Mesothelial cell of epicardium (in vitro differentiated cells): ENCODE measurements around the gene EPHA3. TPM values are rescaled to one million over a fixed set of nuclear protein-coding genes. Genes with fewer than 3 reads are reported as not detected.

Experiments
- DNase-seq, 2 experiments: peaks; one replicate each; pipeline ENCODE4 v3.0.0; 2021; ENCODE audit warnings: low spot score in 2 of 2; ENCODE audit not compliant: unreplicated experiment in 2 of 2
- H3K27ac Mint-ChIP-seq: 2 replicates; pipeline ENCODE4 v1.8.0; 2021; ENCODE audit warnings: mixed read lengths
- H3K27me3 Mint-ChIP-seq: 2 replicates; pipeline ENCODE4 v1.8.0; 2021; ENCODE audit warnings: low read depth, mixed read lengths
- H3K36me3 Mint-ChIP-seq: 2 replicates; pipeline ENCODE4 v1.8.0; 2021; ENCODE audit warnings: mixed read lengths
- H3K4me1 Mint-ChIP-seq: 2 replicates; pipeline ENCODE4 v1.8.0; 2021; ENCODE audit warnings: mixed read lengths
- H3K4me3 Mint-ChIP-seq: 2 replicates; pipeline ENCODE4 v1.8.0; 2021; ENCODE audit warnings: mild to moderate bottlenecking, moderate library complexity, mixed read lengths
- H3K9me3 Mint-ChIP-seq: 2 replicates; pipeline ENCODE4 v1.8.0; 2021; ENCODE audit warnings: mixed read lengths
- total RNA-seq: library from RNA; stranded (reverse); gene quantifications from 3 replicates; pipeline ENCODE4 v1.2.1, GENCODE V29; 2021
- TF ChIP-seq, protein P1 (sequence below): fragments of 200-600 bp; sonication (generic); IDR thresholded peaks from one replicate; pipeline ENCODE4 v1.5.0; 2021; ENCODE audit warnings: antibody characterized with exemption; ENCODE audit not compliant: unreplicated experiment

Gene EPHA3
- total RNA-seq, 1 donor from 2014 or later, result 4.5 TPM

DNA sequence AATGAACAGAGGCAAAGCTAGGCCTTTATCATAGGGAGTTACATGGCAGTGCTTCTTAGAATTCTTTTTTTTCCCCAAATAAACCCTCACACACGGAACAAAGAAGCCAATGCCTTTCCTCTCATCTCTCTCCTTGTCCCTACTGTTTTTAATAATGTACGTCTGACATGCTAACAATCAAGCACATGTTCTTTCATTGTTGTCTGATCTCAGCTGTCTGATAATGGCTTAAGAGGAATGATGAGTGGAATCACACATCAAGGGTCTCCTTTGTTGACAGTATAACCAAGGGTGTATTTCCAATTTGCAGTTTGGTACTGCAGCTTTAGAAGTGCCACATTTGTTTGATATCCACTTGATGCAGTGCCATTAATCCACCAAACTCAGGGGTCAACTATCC lies 34.8 kb upstream of the EPHA3 start:
- no peak for DNase-seq
- Mint-ChIP-seq H3K4me3 (no peak overlapping the region), H3K36me3 (no peaks in the 10 kb centered on the region), H3K27ac (no peak overlapping the region), H3K9me3 (peaks cover 19% of the 10 kb centered on the region), H3K4me1 (no peaks in the 10 kb centered on the region), H3K27me3 (no peaks in the 10 kb centered on the region)
- TF ChIP-seq, protein P1, sequence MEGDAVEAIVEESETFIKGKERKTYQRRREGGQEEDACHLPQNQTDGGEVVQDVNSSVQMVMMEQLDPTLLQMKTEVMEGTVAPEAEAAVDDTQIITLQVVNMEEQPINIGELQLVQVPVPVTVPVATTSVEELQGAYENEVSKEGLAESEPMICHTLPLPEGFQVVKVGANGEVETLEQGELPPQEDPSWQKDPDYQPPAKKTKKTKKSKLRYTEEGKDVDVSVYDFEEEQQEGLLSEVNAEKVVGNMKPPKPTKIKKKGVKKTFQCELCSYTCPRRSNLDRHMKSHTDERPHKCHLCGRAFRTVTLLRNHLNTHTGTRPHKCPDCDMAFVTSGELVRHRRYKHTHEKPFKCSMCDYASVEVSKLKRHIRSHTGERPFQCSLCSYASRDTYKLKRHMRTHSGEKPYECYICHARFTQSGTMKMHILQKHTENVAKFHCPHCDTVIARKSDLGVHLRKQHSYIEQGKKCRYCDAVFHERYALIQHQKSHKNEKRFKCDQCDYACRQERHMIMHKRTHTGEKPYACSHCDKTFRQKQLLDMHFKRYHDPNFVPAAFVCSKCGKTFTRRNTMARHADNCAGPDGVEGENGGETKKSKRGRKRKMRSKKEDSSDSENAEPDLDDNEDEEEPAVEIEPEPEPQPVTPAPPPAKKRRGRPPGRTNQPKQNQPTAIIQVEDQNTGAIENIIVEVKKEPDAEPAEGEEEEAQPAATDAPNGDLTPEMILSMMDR, result no peak

DNA sequence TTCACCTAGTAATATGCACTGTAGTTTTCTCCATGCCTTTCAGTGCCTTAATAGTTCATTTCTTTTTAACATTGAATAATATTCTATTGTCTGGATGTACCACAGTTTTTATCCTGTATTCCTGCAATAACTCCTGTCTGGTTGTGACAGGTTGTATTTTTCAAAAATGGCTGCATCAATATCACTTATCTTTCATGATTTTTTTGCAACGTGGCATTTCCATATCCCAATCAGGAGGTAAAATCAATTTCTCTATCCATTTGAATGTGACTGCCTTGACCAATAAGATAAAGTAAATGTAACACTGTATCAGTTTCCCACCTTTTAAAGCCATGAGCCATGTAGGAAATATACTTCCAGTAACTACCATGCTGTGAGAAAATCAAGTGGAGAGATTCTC lies 27.5 kb upstream of the EPHA3 start:
- Mint-ChIP-seq H3K4me3 (no peak overlapping the region), H3K9me3 (peaks cover 19% of the 10 kb centered on the region), H3K27ac (no peak overlapping the region), H3K27me3 (peaks cover 2% of the 10 kb centered on the region), H3K36me3 (no peaks in the 10 kb centered on the region), H3K4me1 (peaks cover 4% of the 10 kb centered on the region)
- TF ChIP-seq, protein P1, result no peak
- no peak for DNase-seq

DNA sequence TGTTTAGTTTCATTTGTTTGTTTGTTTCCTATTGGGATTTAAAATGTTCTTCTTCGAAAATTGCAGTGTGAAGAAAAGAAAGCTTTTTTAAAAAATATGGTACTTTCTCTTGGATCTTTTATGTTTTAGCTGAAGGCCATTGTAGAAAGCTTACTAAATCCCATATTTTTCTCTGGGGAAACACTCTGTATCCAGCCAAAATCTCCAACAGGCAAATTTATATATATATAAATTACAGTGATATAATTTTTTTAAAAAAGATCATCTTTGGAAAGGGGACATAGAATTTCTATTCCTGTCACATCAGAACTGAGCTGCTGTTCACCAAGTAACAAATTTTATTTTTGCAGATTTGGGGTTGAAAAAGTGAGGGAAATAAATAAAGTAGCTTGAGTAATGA lies 19.6 kb upstream of the EPHA3 start:
- TF ChIP-seq, protein P1, result no peak
- H3K27me3 Mint-ChIP-seq, result peaks cover 2% of the 10 kb centered on the region
- H3K4me1 Mint-ChIP-seq, result peaks cover 9% of the 10 kb centered on the region
- no peak overlapping the region for H3K4me3 Mint-ChIP-seq
- no peak for DNase-seq
- no peak overlapping the region for H3K27ac Mint-ChIP-seq
- H3K36me3 Mint-ChIP-seq, result no peaks in the 10 kb centered on the region
- H3K9me3 Mint-ChIP-seq, result no peaks in the 10 kb centered on the region

DNA sequence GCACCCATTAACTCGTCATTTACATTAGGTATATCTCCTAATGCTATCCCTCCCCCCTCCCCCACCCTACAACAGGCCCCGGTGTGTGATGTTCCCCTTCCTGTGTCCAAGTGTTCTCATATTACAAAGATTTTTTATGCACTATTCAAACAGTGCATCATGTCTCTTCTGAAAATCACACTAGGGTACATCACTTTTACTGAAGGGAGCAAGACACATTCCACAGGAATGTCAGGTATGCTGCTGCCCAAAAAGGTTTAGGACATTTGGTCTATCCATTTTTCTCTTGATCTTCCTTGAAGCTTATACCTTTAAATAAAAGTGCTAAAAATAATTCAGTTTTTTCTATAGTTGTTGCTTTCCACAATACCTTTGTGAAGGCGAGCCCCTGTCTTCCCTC lies 9.2 kb upstream of the EPHA3 start:
- no peak for DNase-seq
- Mint-ChIP-seq H3K27me3 (no peaks in the 10 kb centered on the region), H3K36me3 (no peaks in the 10 kb centered on the region), H3K4me3 (no peak overlapping the region), H3K4me1 (peaks cover 7% of the 10 kb centered on the region), H3K27ac (no peak overlapping the region), H3K9me3 (no peaks in the 10 kb centered on the region)
- TF ChIP-seq, protein P1, result no peak

DNA sequence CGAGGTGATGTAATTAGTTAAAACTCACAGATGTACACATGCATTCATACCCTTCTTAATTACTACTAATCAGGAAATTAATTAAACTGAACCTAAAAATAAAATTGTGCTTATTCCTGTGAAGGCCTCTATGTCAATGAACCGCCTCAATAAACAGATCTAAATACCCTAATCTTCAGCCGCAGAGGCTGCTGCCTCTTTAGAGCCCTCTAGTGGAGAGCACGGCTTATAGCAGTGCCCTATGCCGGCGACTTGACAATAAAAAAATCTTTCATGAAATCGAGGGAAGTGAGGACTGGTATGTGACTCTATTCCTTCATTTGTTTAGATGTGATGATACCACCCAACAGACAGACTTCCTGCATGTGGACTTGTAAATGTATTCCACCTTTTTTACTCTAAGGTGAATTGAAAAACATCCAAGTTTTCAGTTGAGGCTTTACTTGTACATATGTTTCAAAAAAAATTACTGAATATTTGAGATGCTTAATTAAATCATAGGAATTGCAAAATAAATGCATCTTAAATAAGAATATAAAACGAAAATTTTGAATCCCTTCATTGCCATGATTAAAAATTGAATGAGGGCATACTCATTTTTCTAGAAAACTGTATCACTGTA lies 8.3 kb upstream of the EPHA3 start:
- H3K27ac Mint-ChIP-seq, result no peak overlapping the region

More for the DNA sequence above, 8.3 kb upstream of the EPHA3 start:
- no peaks in the 10 kb centered on the region for H3K27me3 Mint-ChIP-seq
- DNase-seq, result peak in 1 of 2 experiments; percentile 47
- H3K4me1 Mint-ChIP-seq, result peaks cover 7% of the 10 kb centered on the region
- H3K9me3 Mint-ChIP-seq, result no peaks in the 10 kb centered on the region
- no peak overlapping the region for H3K4me3 Mint-ChIP-seq
- TF ChIP-seq, protein P1, result peak; percentile 74
- H3K36me3 Mint-ChIP-seq, result no peaks in the 10 kb centered on the region
